T-helper 2 cell treated with Interferon-gamma antibody and Interleukin-4, amounts not matched to agents 5 μg/mL and 100 μg/mL, for 36 hours (primary cell): ENCODE results near the gene SS18L1.
A peak's percentile ranks its signal among the peaks of the same experiment; 100 is the strongest.
"Not testable (repeated sequence)": the region's sequence is repeated elsewhere in the genome, so short reads cannot be mapped to it uniquely, and the experiment has no call there.

Experiments used
- DNase-seq: peaks from one replicate; pipeline ENCODE4 v3.0.0; 2021; ENCODE audit warnings: low spot score
- H3K27ac Mint-ChIP-seq: one replicate; pipeline ENCODE4 v1.8.0; 2021; ENCODE audit warnings: mild to moderate bottlenecking, mixed read lengths
- H3K27me3 Mint-ChIP-seq: one replicate; pipeline ENCODE4 v1.8.0; 2021; ENCODE audit warnings: low read depth, mixed read lengths
- H3K36me3 Mint-ChIP-seq: one replicate; pipeline ENCODE4 v1.8.0; 2021; ENCODE audit warnings: low read depth, mixed read lengths
- H3K4me1 Mint-ChIP-seq: one replicate; pipeline ENCODE4 v1.8.0; 2021; ENCODE audit warnings: low read depth, mixed read lengths
- H3K4me3 Mint-ChIP-seq: one replicate; pipeline ENCODE4 v1.8.0; 2022; ENCODE audit warnings: mild to moderate bottlenecking, moderate library complexity, mixed read lengths
- H3K9me3 Mint-ChIP-seq: one replicate; pipeline ENCODE4 v1.8.0; 2021; ENCODE audit warnings: mixed read lengths

Gene SS18L1

GRCh38 chr20:62143081-62143956 is at the start of gene SS18L1, which contains the start of gene PSMA7:
TSS of gene SS18L1 (plus strand) at chr20:62143769. CDS start at chr20:62143821, 52 bp downstream.
TSS of gene PSMA7 (minus strand) at chr20:62143394. CDS start at chr20:62143303, 91 bp downstream.
- no peaks in the 10 kb centered on the region for H3K9me3 Mint-ChIP-seq
- peak within 1 kb of the TSS; percentile 91 for H3K27ac Mint-ChIP-seq
- no peaks in the 10 kb centered on the region for H3K27me3 Mint-ChIP-seq
- DNase-seq: peak; percentile 88
- peak within 1 kb of the TSS; percentile 85 for H3K4me3 Mint-ChIP-seq
- H3K4me1 Mint-ChIP-seq: peaks cover 36% of the 10 kb centered on the region
- peaks cover 38% of the 10 kb centered on the region for H3K36me3 Mint-ChIP-seq

GRCh38 chr20:62096421-62097380 is 46.9 kb upstream of the SS18L1 start:
- H3K9me3 Mint-ChIP-seq: peaks cover 23% of the 10 kb centered on the region

DNA sequence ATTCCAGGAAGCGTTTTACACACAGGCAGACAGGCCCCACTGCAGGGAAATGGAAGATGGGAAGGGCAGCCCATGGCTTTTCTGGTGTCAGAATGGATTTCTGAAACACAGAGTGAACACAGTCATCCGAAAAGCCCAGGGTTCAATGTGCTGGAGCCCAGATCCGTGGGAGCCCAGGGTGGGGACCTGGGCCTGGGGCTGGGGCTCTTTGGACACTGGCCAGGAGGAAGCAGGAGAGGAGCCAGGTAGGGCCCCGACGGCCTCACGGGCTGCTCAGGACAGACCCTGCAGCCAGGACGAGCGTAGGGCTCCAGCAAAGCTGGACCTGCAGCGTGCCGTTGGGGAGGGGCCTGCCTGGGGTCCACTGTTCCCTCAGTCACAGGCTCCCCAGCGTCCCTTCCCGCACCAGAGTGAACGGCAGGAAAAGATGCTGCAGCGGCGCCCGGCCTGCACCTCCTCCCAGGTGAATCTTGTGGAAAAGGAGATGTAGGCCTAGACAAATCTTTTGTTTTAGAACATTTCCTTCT is 45.6 kb upstream of the SS18L1 start:
- no peak for DNase-seq
- Mint-ChIP-seq H3K4me1 (no peaks in the 10 kb centered on the region), H3K27me3 (no peaks in the 10 kb centered on the region), H3K9me3 (peaks cover 18% of the 10 kb centered on the region), H3K27ac (no peak overlapping the region), H3K36me3 (no peaks in the 10 kb centered on the region), H3K4me3 (no peak overlapping the region)

More at GRCh38 chr20:62096421-62097380, 46.9 kb upstream of the SS18L1 start:
- DNase-seq: no peak
- Mint-ChIP-seq H3K4me1 (no peaks in the 10 kb centered on the region), H3K27ac (no peak overlapping the region), H3K27me3 (no peaks in the 10 kb centered on the region), H3K4me3 (no peak overlapping the region), H3K36me3 (no peaks in the 10 kb centered on the region)

DNA sequence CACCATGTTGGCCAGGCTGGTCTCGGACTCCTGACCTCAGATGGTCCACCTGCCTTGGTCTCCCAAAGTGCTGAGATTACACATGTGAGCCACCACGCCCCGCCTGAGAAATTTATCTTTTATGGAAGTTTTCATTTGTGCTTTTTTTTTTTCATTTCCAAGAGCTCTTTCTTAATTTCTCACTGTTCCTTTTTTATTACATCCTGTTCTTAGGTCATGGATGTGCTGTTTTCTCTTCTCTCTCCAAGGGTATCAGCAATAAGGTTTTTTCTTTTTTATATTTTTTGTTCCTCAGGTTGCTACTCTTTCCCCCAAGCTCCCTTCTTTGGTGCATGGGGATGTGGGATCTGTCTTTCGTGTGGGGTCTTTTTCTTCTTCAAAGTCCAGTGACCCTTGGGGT is 42.5 kb upstream of the SS18L1 start:
- no peak for DNase-seq
- no peak overlapping the region for H3K27ac Mint-ChIP-seq
- no peak overlapping the region for H3K4me3 Mint-ChIP-seq
- peaks cover 4% of the 10 kb centered on the region for H3K36me3 Mint-ChIP-seq
- no peaks in the 10 kb centered on the region for H3K4me1 Mint-ChIP-seq
- H3K27me3 Mint-ChIP-seq: no peaks in the 10 kb centered on the region
- peaks cover 36% of the 10 kb centered on the region for H3K9me3 Mint-ChIP-seq

GRCh38 chr20:62103508-62104233 is 39.9 kb upstream of the SS18L1 start:
- DNase-seq: no peak
- Mint-ChIP-seq H3K9me3 (peaks cover 58% of the 10 kb centered on the region), H3K4me1 (no peaks in the 10 kb centered on the region), H3K36me3 (peaks cover 6% of the 10 kb centered on the region), H3K27me3 (no peaks in the 10 kb centered on the region), H3K27ac (no peak overlapping the region), H3K4me3 (no peak overlapping the region)

- Mint-ChIP-seq H3K9me3 (peaks cover 65% of the 10 kb centered on the region), H3K27ac (no peak overlapping the region), H3K4me1 (no peaks in the 10 kb centered on the region), H3K4me3 (no peak overlapping the region), H3K27me3 (no peaks in the 10 kb centered on the region), H3K36me3 (peaks cover 10% of the 10 kb centered on the region)
- DNase-seq: no peak
Observed at GRCh38 chr20:62104234-62104789, 39.3 kb upstream of the SS18L1 start.

DNA sequence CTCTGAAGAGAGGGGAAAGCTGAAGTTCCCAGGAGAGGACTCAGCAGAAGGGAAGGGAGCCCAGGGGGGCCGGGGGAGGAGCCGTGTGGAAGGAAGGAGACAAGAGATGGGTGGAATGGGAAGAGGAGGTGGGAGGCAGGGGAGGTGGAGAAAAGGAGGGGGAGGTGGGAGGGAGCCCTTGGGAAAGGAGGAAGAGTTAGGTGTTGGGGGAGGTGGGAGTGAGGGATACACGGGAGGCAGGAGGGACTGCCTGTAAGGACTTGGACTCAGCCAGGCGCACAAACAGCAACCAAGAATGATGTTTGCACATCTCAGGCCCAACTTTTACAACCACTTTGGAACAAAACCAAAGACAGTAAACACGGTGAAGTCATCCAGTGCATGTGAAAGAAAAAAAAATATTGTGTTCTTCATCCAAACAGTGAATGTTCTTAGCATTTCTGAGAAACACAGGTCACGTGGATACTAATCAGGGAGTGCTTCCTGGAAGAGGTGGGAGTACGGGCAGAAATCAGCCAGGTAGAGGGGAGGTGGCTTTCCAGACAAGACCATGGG is 38.7 kb upstream of the SS18L1 start:
- Mint-ChIP-seq H3K27me3 (no peaks in the 10 kb centered on the region), H3K4me3 (no peak overlapping the region), H3K27ac (no peak overlapping the region), H3K36me3 (peaks cover 10% of the 10 kb centered on the region), H3K4me1 (no peaks in the 10 kb centered on the region), H3K9me3 (peaks cover 63% of the 10 kb centered on the region)
- DNase-seq: no peak

GRCh38 chr20:62105592-62105991 is 38.0 kb upstream of the SS18L1 start:
- Mint-ChIP-seq H3K4me3 (no peak overlapping the region), H3K27me3 (no peaks in the 10 kb centered on the region), H3K36me3 (peaks cover 10% of the 10 kb centered on the region), H3K9me3 (peaks cover 62% of the 10 kb centered on the region), H3K4me1 (no peaks in the 10 kb centered on the region), H3K27ac (no peak overlapping the region)
- DNase-seq: no peak

GRCh38 chr20:62111148-62111547 is 32.4 kb upstream of the SS18L1 start:
- Mint-ChIP-seq H3K4me3 (no peak overlapping the region), H3K27me3 (no peaks in the 10 kb centered on the region), H3K9me3 (peaks cover 48% of the 10 kb centered on the region), H3K27ac (no peak overlapping the region), H3K4me1 (no peaks in the 10 kb centered on the region), H3K36me3 (peaks cover 6% of the 10 kb centered on the region)
- DNase-seq: no peak

DNA sequence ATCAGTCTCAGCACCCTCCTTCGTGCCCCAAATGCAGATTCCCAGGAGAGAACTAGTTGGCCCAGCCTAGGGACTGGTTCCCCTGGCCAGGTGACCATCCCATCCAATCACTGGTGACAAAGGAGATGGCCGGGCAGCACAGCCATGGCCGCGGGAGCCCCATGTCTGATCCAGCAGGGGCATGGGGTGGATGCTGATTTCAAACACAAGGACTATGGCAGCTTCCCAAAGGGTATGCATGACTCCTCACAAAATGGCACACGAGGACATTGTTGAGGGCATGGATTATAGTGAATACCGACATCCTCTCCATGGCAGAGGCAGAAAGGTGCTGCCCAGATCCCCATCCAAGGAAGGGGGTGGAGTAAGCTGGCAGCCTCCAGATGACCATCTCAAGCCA is 31.2 kb upstream of the SS18L1 start:
- Mint-ChIP-seq H3K36me3 (peaks cover 4% of the 10 kb centered on the region), H3K9me3 (peaks cover 40% of the 10 kb centered on the region), H3K4me3 (no peak overlapping the region), H3K4me1 (peaks cover 1% of the 10 kb centered on the region), H3K27ac (no peak overlapping the region), H3K27me3 (no peaks in the 10 kb centered on the region)
- no peak for DNase-seq

- Mint-ChIP-seq H3K36me3 (no peaks in the 10 kb centered on the region), H3K27me3 (no peaks in the 10 kb centered on the region), H3K4me3 (no peak overlapping the region), H3K4me1 (peaks cover 14% of the 10 kb centered on the region), H3K27ac (no peak overlapping the region), H3K9me3 (peaks cover 19% of the 10 kb centered on the region)
- DNase-seq: no peak
Observed at GRCh38 chr20:62114894-62115293, 28.7 kb upstream of the SS18L1 start.

- H3K27me3 Mint-ChIP-seq, H3K36me3 Mint-ChIP-seq, DNase-seq, H3K27ac Mint-ChIP-seq, H3K4me3 Mint-ChIP-seq: not testable (repeated sequence)
- Mint-ChIP-seq H3K4me1 (peaks cover 21% of the 10 kb centered on the region), H3K9me3 (peaks cover 13% of the 10 kb centered on the region)
Observed at GRCh38 chr20:62115800-62116407, 27.7 kb upstream of the SS18L1 start.
